ENCODE measurements around the gene SUFU.

SUFU gene

GRCh38 chr10:102624751-102625645 lies 121.2 kb downstream of the SUFU start:
- no peak overlapping the region for H3K4me3 ChIP-seq (replicated peaks in 1 of 2; ENCODE audit: low read depth in 2 of 2, low read length in 2 of 2)
- peak; percentile 64 to 69 for DNase-seq (ENCODE audit: low read depth in 2 of 2)
- TF ChIP-seq, protein P1, sequence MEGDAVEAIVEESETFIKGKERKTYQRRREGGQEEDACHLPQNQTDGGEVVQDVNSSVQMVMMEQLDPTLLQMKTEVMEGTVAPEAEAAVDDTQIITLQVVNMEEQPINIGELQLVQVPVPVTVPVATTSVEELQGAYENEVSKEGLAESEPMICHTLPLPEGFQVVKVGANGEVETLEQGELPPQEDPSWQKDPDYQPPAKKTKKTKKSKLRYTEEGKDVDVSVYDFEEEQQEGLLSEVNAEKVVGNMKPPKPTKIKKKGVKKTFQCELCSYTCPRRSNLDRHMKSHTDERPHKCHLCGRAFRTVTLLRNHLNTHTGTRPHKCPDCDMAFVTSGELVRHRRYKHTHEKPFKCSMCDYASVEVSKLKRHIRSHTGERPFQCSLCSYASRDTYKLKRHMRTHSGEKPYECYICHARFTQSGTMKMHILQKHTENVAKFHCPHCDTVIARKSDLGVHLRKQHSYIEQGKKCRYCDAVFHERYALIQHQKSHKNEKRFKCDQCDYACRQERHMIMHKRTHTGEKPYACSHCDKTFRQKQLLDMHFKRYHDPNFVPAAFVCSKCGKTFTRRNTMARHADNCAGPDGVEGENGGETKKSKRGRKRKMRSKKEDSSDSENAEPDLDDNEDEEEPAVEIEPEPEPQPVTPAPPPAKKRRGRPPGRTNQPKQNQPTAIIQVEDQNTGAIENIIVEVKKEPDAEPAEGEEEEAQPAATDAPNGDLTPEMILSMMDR (IDR thresholded peaks at IDR 0.05; ENCODE audit: low read depth, low read length), result no peak

DNA sequence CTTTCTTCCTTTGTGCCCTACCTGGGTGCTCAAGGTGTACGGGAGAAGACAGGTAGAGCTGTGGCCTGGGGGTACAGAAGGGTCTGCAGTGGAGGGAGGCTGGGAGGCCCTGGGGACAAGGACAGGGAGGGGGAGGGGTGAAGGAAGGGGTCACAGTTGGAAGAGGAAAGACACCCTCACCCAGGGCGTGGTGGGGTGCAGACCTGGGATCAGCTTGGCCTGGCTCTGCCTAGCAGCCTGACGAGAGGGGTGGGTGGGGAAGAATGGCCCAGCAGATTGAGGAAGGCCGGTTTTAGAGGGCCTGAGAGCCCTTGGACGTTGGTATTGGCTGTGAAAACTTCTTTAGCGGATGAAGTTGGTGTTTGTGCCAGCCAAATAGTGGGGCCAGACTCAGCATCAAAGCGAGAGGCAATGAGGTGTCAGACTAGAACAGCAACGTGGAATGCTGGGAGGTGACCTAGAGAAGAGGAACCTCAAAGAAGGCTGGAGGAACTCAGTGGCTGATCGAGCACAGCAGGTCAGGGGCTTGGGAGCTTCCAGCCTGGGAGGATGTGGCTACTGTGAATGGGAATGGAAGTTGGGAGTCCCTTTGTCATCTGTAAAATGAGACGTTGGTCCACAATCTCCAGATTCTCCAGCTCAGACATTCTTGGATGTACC lies 122.4 kb downstream of the SUFU start:
- H3K4me3 ChIP-seq (replicated peaks in 1 of 2; ENCODE audit: low read depth in 2 of 2, low read length in 2 of 2), result no peak overlapping the region
- DNase-seq (ENCODE audit: low read depth in 2 of 2), result no peak
- TF ChIP-seq, protein P1 (IDR thresholded peaks at IDR 0.05; ENCODE audit: low read depth, low read length), result no peak

DNA sequence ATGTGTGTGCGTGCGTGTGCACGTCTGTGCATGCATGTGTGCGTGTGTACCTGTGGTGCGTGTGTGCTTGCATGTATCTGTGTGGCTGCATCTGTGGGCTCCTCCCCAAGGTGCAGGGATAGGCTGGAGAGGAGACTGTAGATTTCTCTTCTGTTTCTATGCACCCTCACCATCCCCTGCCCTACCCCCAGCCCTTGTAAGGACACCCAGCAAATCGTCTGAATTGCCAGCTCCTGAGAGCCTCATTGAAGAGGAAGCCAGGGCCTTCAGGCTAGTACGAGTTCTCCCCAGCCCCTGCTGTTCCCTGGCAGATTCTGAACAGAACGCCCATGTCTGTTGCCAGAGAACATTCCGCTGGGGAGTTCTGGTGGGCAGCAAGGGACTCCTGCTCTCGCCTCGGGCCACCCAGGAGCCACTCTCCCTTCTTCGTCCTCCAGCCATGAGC lies 123.5 kb downstream of the SUFU start:
- no peak overlapping the region for H3K4me3 ChIP-seq (replicated peaks in 1 of 2; ENCODE audit: low read depth in 2 of 2, low read length in 2 of 2)
- TF ChIP-seq, protein P1 (IDR thresholded peaks at IDR 0.05; ENCODE audit: low read depth, low read length), result no peak
- peak in 1 of 2 donors; percentile 43 for DNase-seq (ENCODE audit: low read depth in 2 of 2)

- H3K4me3 ChIP-seq (replicated peaks in 1 of 2; ENCODE audit: low read depth in 2 of 2, low read length in 2 of 2), result no peak overlapping the region
- TF ChIP-seq, protein P1 (IDR thresholded peaks at IDR 0.05; ENCODE audit: low read depth, low read length), result no peak
- peak; percentile 86 for DNase-seq (ENCODE audit: low read depth in 2 of 2)
These were observed 124.0 kb downstream of the SUFU start for GRCh38 chr10:102627736-102628293.

GRCh38 chr10:102628451-102628911 lies 124.7 kb downstream of the SUFU start:
- no peak overlapping the region for H3K4me3 ChIP-seq (replicated peaks in 1 of 2; ENCODE audit: low read depth in 2 of 2, low read length in 2 of 2)
- DNase-seq (ENCODE audit: low read depth in 2 of 2), result peak in 1 of 2 donors; percentile 56
- TF ChIP-seq, protein P1 (IDR thresholded peaks at IDR 0.05; ENCODE audit: low read depth, low read length), result peak; percentile 5

DNA sequence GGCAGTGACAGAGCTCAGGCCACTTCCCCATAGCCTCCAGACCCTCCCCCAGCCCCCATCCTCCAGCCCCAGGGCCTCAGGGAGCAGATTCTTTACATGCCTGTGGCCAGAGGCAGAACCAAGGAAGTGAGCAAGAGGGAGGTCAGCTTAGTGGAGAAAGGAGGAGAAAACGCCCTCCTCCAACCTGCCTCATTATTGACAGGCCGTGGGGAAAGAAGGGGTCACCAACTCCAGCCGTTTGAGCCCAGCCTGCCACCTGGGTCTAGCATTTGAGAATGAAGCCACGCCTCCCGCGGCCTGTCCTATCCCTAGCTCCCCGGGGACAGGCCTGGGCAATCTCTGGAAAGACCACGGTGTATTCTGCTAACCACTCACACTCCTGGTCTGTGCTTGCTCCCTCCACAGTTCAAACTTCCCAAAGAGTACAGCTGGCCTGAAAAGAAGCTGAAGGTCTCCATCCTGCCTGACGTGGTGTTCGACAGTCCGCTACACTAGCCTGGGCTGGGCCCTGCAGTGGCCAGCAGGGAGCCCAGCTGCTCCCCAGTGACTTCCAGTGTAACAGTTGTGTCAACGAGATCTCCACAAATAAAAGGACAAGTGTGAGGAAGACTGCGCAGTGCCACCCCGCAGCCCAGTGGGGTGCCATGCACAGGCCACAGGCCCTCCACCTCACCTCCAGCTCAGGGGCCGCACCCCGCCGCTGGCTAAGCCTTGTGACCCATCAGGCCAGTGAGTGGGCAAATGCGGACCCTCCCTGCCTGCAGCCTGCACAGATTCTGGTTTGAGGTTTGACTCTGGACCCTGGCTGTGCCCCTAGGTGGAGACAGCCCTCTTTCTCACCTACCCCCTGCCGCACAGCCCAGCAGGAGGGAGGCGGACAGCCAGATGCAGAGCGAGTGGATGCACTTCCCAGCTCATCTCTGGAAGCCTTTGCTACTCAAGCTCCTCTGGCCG lies 126.2 kb downstream of the SUFU start:
- H3K4me3 ChIP-seq (replicated peaks in 1 of 2; ENCODE audit: low read depth in 2 of 2, low read length in 2 of 2), result no peak overlapping the region
- TF ChIP-seq, protein P1 (IDR thresholded peaks at IDR 0.05; ENCODE audit: low read depth, low read length), result no peak
- DNase-seq (ENCODE audit: low read depth in 2 of 2), result peak; percentile 90 to 93
